HEK293 (cell line): ENCODE results near the gene TMEM47.
A peak's percentile ranks its signal among the peaks of the same experiment; 100 is the strongest.

Experiments used
- CTCF ChIA-PET: fragments of 350-600 bp; formaldehyde crosslinking; extraction: SDS; loops from one replicate; lab custom pipeline; 2021; ENCODE audit warnings: antibody characterized with exemption; lab: Yijun Ruan, JAX
- POLR2A ChIA-PET: fragments of 300-600 bp; formaldehyde crosslinking; extraction: SDS; loops from one replicate; lab custom pipeline; 2020; ENCODE audit warnings: antibody characterized with exemption, inconsistent platforms; lab: Yijun Ruan, JAX
- H3K27ac ChIP-seq: fragments of 200-500 bp; sonication (Bioruptor generic); 2 replicates; pipeline ENCODE4 v1.5.1; 2014; ENCODE audit warnings: low read depth, low read length, control low read depth, inconsistent platforms; ENCODE audit errors: extremely low read depth
- H3K36me3 ChIP-seq, 2 experiments: fragments of 200-500 bp in 1 of 2; sonication (Bioruptor generic) in 1 of 2; 1 replicate in 1 of 2; 2 replicates in 1 of 2; pipeline ENCODE4 v1.5.1; 2014 to 2017; ENCODE audit warnings: inconsistent platforms in 2 of 2, low read length in 2 of 2; ENCODE audit not compliant: control insufficient read depth in 2 of 2, insufficient read depth in 1 of 2
- H3K4me1 ChIP-seq: fragments of 200-500 bp; sonication (Bioruptor generic); 2 replicates; pipeline ENCODE4 v1.5.1; 2014; ENCODE audit warnings: mild to moderate bottlenecking, low read length, inconsistent platforms; ENCODE audit not compliant: control insufficient read depth, insufficient read depth
- H3K4me3 ChIP-seq: 2 replicates; pipeline ENCODE4 v1.5.1; 2011; ENCODE audit warnings: low read depth, mild to moderate bottlenecking, control low read depth, low read length, moderate library complexity
- H3K9me3 ChIP-seq: fragments of 200-500 bp; sonication (Bioruptor generic); 2 replicates; pipeline ENCODE4 v1.5.1; 2014; ENCODE audit warnings: low read depth, low read length, inconsistent platforms; ENCODE audit not compliant: control insufficient read depth, insufficient read depth
- PBX3 ChIP-seq: sonication (generic); formaldehyde crosslinking; IDR thresholded peaks from 2 replicates; pipeline ENCODE4 v1.8.1; 2022; ENCODE audit warnings: mild to moderate bottlenecking, moderate library complexity, missing genetic modification reagents
- SP3 ChIP-seq: fragments of 450-650 bp; formaldehyde crosslinking; IDR thresholded peaks from 2 replicates; pipeline ENCODE4 v1.5.1; 2016; ENCODE audit warnings: missing biosample characterization, missing genetic modification characterization
- ZNF426 ChIP-seq: fragments of 450-650 bp; formaldehyde crosslinking; IDR thresholded peaks from 2 replicates; pipeline ENCODE4 v1.5.1; 2017; ENCODE audit warnings: missing biosample characterization, missing genetic modification characterization, mild to moderate bottlenecking, inconsistent platforms, moderate library complexity
- ZNF654 ChIP-seq: fragments of 450-650 bp; formaldehyde crosslinking; IDR thresholded peaks from 2 replicates; pipeline ENCODE4 v1.5.1; 2016; ENCODE audit warnings: low read depth, missing biosample characterization, missing genetic modification characterization

The TMEM47 gene

GRCh38 chrX:34578237-34578636 is 78.8 kb downstream of the TMEM47 start:
- ChIA-PET POLR2A (no interaction called here), CTCF (interaction anchor here (0.7 to 1.1 kb wide), 3 partner anchors 9 to 18 kb away, joined by 3 read pairs; no protein-coding TSS in a partner anchor)
- no peak for TF ChIP-seq ZNF426 (tag by site-specific recombination)
- TF ChIP-seq PBX3 = no peak
- TF ChIP-seq SP3 = no peak
- TF ChIP-seq ZNF654 (tag by site-specific recombination) = peak; percentile 15; the same call in 1 of the 2 replicates
- no peaks in the 10 kb centered on the region for H3K9me3 ChIP-seq
- no peaks in the 10 kb centered on the region for H3K36me3 ChIP-seq
- H3K4me3 ChIP-seq = no peak overlapping the region
- H3K4me1 ChIP-seq = no peaks in the 10 kb centered on the region
- H3K27ac ChIP-seq = no peak overlapping the region
